Lung (tissue), 12 donors: ENCODE measurements around the gene S1PR3. TPM values are rescaled to one million over a fixed set of nuclear protein-coding genes. Genes with fewer than 3 reads are reported as not detected.

ENCODE experiments used
- ATAC-seq: fragments of 200-7000 bp; cut with Tn5 transposase; one replicate; pipeline ENCODE4 v1.9.1; 2020; ENCODE audit warnings: moderate number of reproducible peaks; ENCODE audit not compliant: insufficient read depth, low FRiP score
- DNase-seq, 3 donors: peaks; one replicate each; pipeline ENCODE4 v3.0.0-alpha.2; 2013 to 2017
- H3K27ac ChIP-seq, 2 donors: one replicate each; pipeline ENCODE4 v1.5.1; 2013; ENCODE audit warnings: mild to moderate bottlenecking in 2 of 2, moderate library complexity in 2 of 2, control low read depth in 1 of 2, inconsistent platforms in 1 of 2, low read depth in 1 of 2, low read length in 1 of 2
- H3K27me3 ChIP-seq, 3 donors: one replicate each; pipeline ENCODE4 v1.5.1; 2013; ENCODE audit warnings: low read length in 2 of 3; ENCODE audit not compliant: control insufficient read depth in 3 of 3, insufficient read depth in 3 of 3
- H3K36me3 ChIP-seq, 4 donors: one replicate each; pipeline ENCODE4 v1.5.1; 2013; ENCODE audit warnings: low read length in 4 of 4, mild to moderate bottlenecking in 1 of 4, moderate library complexity in 1 of 4; ENCODE audit not compliant: control insufficient read depth in 4 of 4, insufficient read depth in 4 of 4
- H3K4me1 ChIP-seq, 5 donors: one replicate each; pipeline ENCODE4 v1.5.1; 2013; ENCODE audit warnings: low read length in 5 of 5, mild to moderate bottlenecking in 2 of 5, moderate library complexity in 1 of 5; ENCODE audit not compliant: control insufficient read depth in 5 of 5, insufficient read depth in 5 of 5
- H3K4me3 ChIP-seq: one replicate; pipeline ENCODE4 v1.5.1; 2013; ENCODE audit warnings: mild to moderate bottlenecking, control low read depth, moderate library complexity
- H3K9ac ChIP-seq, 2 donors: one replicate each; pipeline ENCODE4 v1.5.1; 2013; ENCODE audit warnings: low read length in 2 of 2, control low read depth in 1 of 2; ENCODE audit not compliant: insufficient read depth in 1 of 2
- H3K9me3 ChIP-seq, 4 donors: one replicate each; pipeline ENCODE4 v1.5.1; 2013; ENCODE audit warnings: low read length in 3 of 4, mild to moderate bottlenecking in 1 of 4, moderate library complexity in 1 of 4; ENCODE audit not compliant: control insufficient read depth in 4 of 4, insufficient read depth in 3 of 4
- WGBS, 2 donors: extraction: QIAGEN DNeasy Blood & Tissue Kit; methylation state at CpG; one replicate each; pipeline ENCODE4 v1.1.7; 2013; 5-methylcytosine and 5-hydroxymethylcytosine counted together
- polyA plus RNA-seq, 2 donors: library from polyadenylated mRNA; stranded (reverse); fragments of 200-250 nt; gene quantifications; one replicate each; pipeline ENCODE4 v1.2.1, GENCODE V29; 2013
- total RNA-seq, 2 donors: library from RNA; depleted of rRNA in 1 of 2; stranded (reverse); fragments of >200 nt in 1 of 2; gene quantifications; one replicate each; pipeline ENCODE4 v1.2.1, GENCODE V29; 2014 to 2021
- TF ChIP-seq, protein P1 (sequence below): IDR thresholded peaks from 2 replicates; pipeline ENCODE4 v1.5.1; 2012; ENCODE audit warnings: mild to moderate bottlenecking; ENCODE audit errors: control extremely low read depth, extremely low read depth
- donor health status: control.
- donor health status: control.
- donor health status: Bipolar disorder and iron deficiency.
- donor health status: healthy.
- donor health status: DM: yes; HTN: yes; CAD: no.

S1PR3 gene
- total and polyA plus RNA-seq, 4 donors: 2.8 to 38.7 (median 14.3) TPM

DNA sequence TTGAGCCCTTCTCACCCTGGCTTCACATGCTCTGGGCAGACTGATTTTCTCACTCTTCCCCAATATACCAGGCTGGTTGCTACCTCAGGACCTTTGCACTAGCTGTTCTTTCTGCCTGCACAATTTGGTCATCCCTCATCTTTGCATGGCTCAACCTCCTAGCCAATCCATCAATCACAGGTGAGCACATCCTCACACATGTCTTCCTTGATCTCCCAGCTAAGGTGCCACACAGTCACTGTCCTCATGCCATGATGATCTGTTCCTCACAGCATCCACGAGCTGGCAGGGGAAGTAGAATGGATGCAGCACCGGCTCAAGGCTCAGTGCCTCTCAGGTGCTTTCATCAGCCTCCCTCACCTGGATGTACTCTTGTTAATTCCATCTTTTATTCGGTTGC is 30.6 kb upstream of the S1PR3 start:
- H3K9ac ChIP-seq: no peak overlapping the region
- WGBS, 2 donors: 73 to 97% methylated on average over 3 of the region's 3 CpGs
- H3K27ac ChIP-seq: no peak overlapping the region
- H3K27me3 ChIP-seq: no peaks in the 10 kb centered on the region
- H3K4me1 ChIP-seq: no peaks in the 10 kb centered on the region
- no peaks in the 10 kb centered on the region for H3K36me3 ChIP-seq
- H3K9me3 ChIP-seq: no peaks in the 10 kb centered on the region
- TF ChIP-seq, protein P1, sequence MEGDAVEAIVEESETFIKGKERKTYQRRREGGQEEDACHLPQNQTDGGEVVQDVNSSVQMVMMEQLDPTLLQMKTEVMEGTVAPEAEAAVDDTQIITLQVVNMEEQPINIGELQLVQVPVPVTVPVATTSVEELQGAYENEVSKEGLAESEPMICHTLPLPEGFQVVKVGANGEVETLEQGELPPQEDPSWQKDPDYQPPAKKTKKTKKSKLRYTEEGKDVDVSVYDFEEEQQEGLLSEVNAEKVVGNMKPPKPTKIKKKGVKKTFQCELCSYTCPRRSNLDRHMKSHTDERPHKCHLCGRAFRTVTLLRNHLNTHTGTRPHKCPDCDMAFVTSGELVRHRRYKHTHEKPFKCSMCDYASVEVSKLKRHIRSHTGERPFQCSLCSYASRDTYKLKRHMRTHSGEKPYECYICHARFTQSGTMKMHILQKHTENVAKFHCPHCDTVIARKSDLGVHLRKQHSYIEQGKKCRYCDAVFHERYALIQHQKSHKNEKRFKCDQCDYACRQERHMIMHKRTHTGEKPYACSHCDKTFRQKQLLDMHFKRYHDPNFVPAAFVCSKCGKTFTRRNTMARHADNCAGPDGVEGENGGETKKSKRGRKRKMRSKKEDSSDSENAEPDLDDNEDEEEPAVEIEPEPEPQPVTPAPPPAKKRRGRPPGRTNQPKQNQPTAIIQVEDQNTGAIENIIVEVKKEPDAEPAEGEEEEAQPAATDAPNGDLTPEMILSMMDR: no peak
- no peak overlapping the region for H3K4me3 ChIP-seq
- no peak for ATAC-seq
- no peak for DNase-seq

DNA sequence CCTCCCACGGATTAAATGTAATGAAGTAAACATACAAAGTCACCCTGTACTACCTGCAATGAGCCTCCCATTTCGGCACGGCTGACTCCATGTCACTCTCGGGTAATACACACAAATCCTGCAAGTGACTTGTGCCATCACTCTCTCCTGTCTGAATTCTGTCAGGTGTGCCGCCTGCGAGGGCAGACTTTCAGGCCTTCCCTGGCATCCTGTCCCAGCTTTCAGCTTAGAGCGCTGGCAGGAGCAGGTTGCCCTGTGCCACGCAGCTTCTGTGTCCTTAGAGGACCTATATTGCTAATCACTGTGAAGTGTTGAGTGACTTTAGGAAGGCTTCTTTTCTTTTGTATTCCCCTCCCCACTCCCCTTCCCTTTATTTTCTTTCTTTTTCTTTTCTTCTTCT is 25.8 kb upstream of the S1PR3 start:
- Histone ChIP-seq H3K9ac (no peak overlapping the region), H3K9me3 (no peaks in the 10 kb centered on the region), H3K27ac (no peak overlapping the region), H3K36me3 (no peaks in the 10 kb centered on the region), H3K4me3 (no peak overlapping the region), H3K27me3 (no peaks in the 10 kb centered on the region), H3K4me1 (peaks cover 0 to 4% (median 0%) of the 10 kb centered on the region in 5 donors)
- DNase-seq (no peak), ATAC-seq (no peak)
- TF ChIP-seq, protein P1: no peak
- 92 to 93% methylated on average over 8 of the region's 8 CpGs for WGBS, 2 donors

DNA sequence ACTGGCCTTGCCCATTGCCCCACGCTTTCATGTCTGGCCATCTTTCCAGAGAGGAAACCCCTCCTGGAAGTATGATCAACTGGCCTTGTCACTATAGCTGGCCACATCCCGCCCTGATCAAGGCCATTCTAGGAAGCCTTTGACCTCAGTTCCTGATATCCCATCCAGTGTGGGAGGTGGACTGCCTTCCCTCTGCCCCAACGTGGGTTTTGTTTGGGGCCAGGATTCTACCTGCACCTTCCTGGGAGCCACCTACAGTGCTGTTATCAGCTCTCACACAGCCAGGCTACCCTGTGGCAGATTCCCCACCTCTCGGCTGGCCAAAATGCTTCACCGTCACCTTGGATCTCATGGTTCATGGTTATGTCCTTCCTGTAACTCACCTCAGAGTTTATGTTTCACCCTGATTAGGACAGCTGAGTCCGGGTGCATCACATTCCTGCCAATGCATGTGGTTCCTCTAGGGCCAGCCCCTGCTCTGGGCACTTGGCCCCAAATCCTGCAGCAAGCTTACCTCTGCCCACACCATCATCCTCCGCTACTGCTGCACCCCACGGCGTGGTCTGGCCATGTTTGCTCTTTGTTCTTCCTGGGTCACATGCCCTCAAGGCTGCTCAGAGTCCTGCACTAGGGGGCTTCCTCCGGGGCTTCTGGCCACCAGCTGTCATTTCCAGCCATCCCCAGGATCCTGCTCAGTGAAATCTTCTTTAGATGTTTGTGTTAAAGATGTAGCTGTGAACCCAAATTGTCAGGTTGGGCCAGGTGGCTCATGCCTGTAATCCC is 24.2 kb upstream of the S1PR3 start:
- ATAC-seq (no peak), DNase-seq (no peak)
- Histone ChIP-seq H3K4me3 (no peak overlapping the region), H3K36me3 (no peaks in the 10 kb centered on the region), H3K27ac (no peak overlapping the region), H3K4me1 (peaks cover 0 to 4% (median 0%) of the 10 kb centered on the region in 5 donors), H3K27me3 (no peaks in the 10 kb centered on the region), H3K9ac (no peak overlapping the region), H3K9me3 (no peaks in the 10 kb centered on the region)
- WGBS, 2 donors: 81% methylated on average over 10 of the region's 10 CpGs
- TF ChIP-seq, protein P1: no peak

DNA sequence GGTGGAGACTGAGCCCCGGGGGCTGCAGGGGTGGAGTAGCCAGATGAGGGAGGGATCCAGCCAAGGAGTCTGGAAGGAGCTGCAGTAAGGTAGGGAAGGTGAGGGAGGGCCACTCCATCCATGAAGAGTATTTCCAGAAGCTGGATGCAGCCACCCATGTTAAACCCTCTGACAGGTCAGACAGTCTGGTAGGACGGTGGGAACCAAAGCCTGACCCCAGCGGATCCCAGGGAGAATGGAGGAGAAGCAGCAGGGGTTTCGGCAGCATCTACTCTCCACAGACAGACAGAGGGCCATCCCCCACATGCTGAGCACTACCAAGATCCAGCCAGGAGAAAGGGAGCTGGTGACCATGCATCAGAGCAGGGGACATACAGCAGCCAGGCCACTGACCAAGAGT is 22.5 kb upstream of the S1PR3 start:
- Histone ChIP-seq H3K9me3 (peaks cover 0 to 2% (median under 1%) of the 10 kb centered on the region in 4 donors), H3K27me3 (no peaks in the 10 kb centered on the region), H3K27ac (no peak overlapping the region), H3K9ac (no peak overlapping the region), H3K4me1 (peaks cover 0 to 4% (median 0%) of the 10 kb centered on the region in 5 donors), H3K36me3 (peaks cover 0 to 1% (median 0%) of the 10 kb centered on the region in 4 donors), H3K4me3 (no peak overlapping the region)
- DNase-seq (no peak), ATAC-seq (no peak)
- WGBS, 2 donors: 86 to 89% methylated on average over 4 of the region's 4 CpGs
- TF ChIP-seq, protein P1: no peak
